GM19467 (cell line): ENCODE data around the gene AMY1B.
"Not testable (repeated sequence)": the region's sequence is repeated elsewhere in the genome, so short reads cannot be mapped to it uniquely, and the experiment has no call there.

Experiments
- ATAC-seq: cut with Tn5 transposase; IDR thresholded peaks from one replicate; pipeline ENCODE4 v1.9.1; 2021; ENCODE audit warnings: mild to moderate bottlenecking, moderate library complexity; ENCODE audit not compliant: unreplicated experiment

Gene AMY1B

DNA sequence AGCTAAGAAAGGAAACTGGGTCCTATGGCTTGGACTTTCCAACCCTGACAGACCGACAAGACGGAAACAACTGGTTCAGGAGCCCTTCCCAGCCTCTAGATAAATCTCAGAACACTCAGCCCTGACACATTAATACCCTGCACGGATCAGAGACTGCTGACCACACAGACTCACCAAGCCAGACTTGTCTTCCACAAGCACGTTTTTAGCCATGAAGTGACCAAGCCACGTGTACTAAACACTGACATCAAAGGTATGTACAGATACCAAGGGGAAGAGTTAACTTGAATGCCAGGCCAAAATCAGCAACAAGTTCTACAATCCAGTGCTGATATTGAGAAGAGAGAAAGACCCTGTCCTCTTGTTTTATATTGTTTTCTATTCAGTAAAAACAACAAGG lies at the start of gene AMY1B:
AMY1B (minus strand) TSS at position 101 of the 400 bp plus-strand sequence. CDS start 571 bp downstream, outside the sequence.
- ATAC-seq: not testable (repeated sequence)

DNA sequence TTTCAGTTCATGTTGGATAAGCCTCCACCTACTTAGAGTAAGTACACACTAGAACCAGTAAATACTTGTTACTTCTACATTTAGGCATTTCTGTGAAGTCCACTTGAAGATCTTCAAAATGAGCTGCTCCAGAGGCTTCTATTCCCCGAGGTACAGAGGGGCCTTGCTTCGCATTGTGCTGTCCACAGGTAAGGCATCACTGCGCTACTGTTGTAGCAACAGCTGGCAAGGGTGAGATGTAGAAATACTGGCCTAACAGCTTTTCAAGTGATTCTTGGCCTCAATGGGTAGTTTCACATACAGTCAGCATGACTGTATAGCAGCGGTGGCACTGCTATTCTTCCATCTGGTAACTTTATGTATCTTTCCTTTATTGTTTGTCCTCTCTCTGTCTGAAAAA lies 49.0 kb upstream of the AMY1B start:
- ATAC-seq: not testable (repeated sequence)

DNA sequence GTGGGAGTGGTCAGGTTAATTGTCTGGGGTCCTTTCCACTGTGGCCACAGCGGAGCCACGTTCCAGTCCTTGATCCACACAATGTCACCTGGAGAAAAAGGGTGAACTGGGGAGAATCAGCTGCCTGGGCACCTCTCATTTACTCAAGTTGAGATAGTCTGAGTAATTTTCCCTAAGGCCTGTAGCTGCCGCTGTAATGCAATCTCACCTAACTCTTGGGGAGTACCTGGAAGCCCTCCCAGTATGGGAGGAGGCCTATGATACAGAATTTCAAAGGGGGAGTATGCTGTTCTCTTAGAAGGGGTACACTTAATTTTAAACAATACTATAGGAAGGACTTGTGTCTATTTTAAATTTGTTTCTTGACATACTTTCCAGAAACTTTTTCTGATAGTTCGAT lies 48.4 kb upstream of the AMY1B start:
- ATAC-seq: not testable (repeated sequence)

DNA sequence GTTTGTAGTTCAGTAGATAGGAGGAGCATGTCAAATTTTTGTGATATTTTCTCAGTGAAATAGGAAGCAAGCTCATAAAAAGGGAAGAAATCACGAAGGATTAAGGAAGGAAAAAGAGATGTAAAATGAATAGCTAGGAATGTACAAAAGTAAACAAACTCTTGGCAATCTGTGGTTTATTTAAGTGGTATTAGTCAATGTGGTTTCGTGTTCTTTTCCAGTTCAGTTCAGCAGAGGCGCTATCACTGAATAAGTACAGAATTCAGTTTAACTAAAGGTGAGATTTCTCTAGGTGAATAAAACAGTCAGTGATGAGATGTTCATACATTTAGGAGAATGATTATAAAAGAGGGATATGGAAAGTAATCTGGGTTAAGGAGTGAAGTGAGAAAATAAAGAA lies 42.0 kb upstream of the AMY1B start:
- ATAC-seq: not testable (repeated sequence)

DNA sequence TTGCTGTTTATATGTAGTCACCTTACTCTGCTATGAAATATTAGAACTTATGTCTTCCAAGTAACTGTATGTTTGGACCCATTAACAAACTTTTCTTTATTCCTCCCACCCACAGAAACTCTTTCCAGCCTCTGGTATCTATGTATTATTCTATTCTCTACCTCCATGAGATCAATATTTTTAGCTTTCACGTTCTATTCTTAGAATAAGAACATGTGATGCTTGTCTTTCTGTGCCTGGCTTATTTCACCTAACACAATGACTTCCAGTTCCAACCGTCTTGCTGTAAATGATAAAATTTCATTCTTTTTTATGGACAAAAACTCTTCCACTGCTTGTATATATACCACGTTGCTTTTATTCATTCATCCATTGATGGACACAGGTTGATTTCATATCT lies 39.3 kb upstream of the AMY1B start:
- ATAC-seq: not testable (repeated sequence)

DNA sequence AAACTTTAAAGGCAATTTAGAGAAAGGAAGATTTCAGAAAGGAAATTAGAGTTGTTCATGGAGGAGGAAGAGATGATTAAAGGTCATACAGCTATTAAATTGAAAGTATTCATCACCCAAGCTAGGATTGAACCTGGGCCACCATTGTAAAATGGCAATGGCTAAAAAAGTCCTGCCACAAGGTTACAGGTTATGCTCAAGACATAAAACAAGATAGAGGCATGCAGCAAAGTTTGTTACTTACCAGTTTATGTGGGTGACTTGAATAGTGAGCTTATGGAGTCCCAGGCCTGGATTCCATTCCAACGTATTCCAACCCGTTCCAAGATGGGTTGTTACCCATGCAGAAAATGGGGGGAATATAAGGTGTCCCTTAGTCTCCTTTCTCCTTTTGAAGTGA lies 25.5 kb upstream of the AMY1B start:
- ATAC-seq: not testable (repeated sequence)

DNA sequence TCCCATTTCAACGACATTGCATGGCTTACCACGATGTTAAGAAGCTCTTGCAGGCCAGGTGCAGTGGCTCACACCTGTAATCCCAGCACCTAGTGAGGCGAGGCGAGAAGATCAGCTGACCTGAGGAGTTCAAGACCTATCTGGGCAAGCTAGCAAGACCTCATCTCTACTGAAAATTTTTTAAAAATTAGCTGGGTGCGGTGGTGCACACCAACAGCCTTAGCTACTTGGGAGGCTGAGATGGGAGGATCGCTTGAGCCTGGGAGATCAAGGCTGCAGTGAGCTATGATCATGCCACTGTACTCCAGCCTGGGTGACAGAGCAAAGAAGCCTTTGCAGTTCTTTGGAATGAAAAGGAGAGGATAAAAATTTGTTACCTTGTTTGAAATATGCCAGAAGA lies 21.4 kb upstream of the AMY1B start:
- not testable (repeated sequence) for ATAC-seq

DNA sequence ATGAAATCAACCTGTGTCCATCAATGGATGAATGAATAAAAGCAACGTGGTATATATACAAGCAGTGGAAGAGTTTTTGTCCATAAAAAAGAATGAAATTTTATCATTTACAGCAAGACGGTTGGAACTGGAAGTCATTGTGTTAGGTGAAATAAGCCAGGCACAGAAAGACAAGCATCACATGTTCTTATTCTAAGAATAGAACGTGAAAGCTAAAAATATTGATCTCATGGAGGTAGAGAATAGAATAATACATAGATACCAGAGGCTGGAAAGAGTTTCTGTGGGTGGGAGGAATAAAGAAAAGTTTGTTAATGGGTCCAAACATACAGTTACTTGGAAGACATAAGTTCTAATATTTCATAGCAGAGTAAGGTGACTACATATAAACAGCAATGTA lies 14.4 kb upstream of the AMY1B start:
- ATAC-seq: not testable (repeated sequence)

DNA sequence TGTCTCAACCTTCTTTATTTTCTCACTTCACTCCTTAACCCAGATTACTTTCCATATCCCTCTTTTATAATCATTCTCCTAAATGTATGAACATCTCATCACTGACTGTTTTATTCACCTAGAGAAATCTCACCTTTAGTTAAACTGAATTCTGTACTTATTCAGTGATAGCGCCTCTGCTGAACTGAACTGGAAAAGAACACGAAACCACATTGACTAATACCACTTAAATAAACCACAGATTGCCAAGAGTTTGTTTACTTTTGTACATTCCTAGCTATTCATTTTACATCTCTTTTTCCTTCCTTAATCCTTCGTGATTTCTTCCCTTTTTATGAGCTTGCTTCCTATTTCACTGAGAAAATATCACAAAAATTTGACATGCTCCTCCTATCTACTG lies 11.7 kb upstream of the AMY1B start:
- not testable (repeated sequence) for ATAC-seq

DNA sequence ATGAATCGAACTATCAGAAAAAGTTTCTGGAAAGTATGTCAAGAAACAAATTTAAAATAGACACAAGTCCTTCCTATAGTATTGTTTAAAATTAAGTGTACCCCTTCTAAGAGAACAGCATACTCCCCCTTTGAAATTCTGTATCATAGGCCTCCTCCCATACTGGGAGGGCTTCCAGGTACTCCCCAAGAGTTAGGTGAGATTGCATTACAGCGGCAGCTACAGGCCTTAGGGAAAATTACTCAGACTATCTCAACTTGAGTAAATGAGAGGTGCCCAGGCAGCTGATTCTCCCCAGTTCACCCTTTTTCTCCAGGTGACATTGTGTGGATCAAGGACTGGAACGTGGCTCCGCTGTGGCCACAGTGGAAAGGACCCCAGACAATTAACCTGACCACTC lies 5.2 kb upstream of the AMY1B start:
- ATAC-seq: not testable (repeated sequence)

DNA sequence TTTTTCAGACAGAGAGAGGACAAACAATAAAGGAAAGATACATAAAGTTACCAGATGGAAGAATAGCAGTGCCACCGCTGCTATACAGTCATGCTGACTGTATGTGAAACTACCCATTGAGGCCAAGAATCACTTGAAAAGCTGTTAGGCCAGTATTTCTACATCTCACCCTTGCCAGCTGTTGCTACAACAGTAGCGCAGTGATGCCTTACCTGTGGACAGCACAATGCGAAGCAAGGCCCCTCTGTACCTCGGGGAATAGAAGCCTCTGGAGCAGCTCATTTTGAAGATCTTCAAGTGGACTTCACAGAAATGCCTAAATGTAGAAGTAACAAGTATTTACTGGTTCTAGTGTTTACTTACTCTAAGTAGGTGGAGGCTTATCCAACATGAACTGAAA lies 4.7 kb upstream of the AMY1B start:
- not testable (repeated sequence) for ATAC-seq

DNA sequence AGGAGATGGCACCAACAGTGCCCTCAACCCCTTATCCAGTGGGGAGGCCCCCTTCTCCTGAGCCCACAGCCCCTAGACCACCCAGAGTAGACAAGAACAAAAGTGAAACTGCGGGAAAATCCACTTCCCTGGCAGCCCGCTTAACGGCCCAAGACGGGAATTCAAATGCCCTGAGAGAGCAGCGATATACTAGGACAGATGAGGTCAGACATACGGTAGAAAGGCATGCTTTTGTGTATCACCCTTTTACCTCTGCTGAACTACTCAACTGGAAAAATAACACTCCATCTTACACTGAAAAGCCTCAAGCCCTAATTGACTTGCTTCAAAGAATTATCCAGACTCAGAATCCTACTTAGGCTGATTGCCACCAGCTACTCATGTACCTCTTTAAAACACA lies 1.4 kb upstream of the AMY1B start:
- not testable (repeated sequence) for ATAC-seq

DNA sequence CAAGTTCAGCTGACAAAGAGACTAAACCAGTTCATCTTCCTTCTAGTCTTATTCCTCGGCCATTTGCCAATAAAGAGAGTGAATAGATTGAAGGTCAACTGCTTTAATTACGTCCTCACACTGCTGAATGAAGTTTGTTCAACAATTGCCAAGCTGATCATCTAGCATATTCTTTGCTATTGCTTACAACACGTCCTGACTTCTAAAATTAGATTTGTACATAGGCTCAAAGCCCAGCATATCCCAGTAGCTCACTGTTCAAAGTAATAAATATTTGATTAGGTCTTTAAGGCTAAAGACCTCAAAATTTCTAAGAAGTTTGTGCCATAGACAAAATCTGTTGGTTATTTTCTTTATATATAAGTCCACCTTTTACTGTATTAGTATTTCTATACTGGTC lies 19.7 kb downstream of the AMY1B start:
- ATAC-seq: not testable (repeated sequence)

DNA sequence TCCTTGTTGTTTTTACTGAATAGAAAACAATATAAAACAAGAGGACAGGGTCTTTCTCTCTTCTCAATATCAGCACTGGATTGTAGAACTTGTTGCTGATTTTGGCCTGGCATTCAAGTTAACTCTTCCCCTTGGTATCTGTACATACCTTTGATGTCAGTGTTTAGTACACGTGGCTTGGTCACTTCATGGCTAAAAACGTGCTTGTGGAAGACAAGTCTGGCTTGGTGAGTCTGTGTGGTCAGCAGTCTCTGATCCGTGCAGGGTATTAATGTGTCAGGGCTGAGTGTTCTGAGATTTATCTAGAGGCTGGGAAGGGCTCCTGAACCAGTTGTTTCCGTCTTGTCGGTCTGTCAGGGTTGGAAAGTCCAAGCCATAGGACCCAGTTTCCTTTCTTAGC lies 40.5 kb downstream of the AMY1B start, which contains the start of gene AMY1A:
AMY1A (plus strand) TSS at position 301 of the 400 bp plus-strand sequence. CDS start 571 bp downstream, outside the sequence.
- not testable (repeated sequence) for ATAC-seq

DNA sequence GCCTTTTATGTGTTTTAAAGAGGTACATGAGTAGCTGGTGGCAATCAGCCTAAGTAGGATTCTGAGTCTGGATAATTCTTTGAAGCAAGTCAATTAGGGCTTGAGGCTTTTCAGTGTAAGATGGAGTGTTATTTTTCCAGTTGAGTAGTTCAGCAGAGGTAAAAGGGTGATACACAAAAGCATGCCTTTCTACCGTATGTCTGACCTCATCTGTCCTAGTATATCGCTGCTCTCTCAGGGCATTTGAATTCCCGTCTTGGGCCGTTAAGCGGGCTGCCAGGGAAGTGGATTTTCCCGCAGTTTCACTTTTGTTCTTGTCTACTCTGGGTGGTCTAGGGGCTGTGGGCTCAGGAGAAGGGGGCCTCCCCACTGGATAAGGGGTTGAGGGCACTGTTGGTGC lies 41.9 kb downstream of the AMY1B start:
- not testable (repeated sequence) for ATAC-seq

DNA sequence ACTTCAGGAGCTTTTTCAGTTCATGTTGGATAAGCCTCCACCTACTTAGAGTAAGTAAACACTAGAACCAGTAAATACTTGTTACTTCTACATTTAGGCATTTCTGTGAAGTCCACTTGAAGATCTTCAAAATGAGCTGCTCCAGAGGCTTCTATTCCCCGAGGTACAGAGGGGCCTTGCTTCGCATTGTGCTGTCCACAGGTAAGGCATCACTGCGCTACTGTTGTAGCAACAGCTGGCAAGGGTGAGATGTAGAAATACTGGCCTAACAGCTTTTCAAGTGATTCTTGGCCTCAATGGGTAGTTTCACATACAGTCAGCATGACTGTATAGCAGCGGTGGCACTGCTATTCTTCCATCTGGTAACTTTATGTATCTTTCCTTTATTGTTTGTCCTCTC lies 45.1 kb downstream of the AMY1B start:
- ATAC-seq: not testable (repeated sequence)

DNA sequence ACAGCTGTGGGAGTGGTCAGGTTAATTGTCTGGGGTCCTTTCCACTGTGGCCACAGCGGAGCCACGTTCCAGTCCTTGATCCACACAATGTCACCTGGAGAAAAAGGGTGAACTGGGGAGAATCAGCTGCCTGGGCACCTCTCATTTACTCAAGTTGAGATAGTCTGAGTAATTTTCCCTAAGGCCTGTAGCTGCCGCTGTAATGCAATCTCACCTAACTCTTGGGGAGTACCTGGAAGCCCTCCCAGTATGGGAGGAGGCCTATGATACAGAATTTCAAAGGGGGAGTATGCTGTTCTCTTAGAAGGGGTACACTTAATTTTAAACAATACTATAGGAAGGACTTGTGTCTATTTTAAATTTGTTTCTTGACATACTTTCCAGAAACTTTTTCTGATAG lies 45.7 kb downstream of the AMY1B start:
- ATAC-seq: not testable (repeated sequence)

DNA sequence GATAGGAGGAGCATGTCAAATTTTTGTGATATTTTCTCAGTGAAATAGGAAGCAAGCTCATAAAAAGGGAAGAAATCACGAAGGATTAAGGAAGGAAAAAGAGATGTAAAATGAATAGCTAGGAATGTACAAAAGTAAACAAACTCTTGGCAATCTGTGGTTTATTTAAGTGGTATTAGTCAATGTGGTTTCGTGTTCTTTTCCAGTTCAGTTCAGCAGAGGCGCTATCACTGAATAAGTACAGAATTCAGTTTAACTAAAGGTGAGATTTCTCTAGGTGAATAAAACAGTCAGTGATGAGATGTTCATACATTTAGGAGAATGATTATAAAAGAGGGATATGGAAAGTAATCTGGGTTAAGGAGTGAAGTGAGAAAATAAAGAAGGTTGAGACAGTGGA lies 52.1 kb downstream of the AMY1B start:
- not testable (repeated sequence) for ATAC-seq

DNA sequence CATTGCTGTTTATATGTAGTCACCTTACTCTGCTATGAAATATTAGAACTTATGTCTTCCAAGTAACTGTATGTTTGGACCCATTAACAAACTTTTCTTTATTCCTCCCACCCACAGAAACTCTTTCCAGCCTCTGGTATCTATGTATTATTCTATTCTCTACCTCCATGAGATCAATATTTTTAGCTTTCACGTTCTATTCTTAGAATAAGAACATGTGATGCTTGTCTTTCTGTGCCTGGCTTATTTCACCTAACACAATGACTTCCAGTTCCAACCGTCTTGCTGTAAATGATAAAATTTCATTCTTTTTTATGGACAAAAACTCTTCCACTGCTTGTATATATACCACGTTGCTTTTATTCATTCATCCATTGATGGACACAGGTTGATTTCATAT lies 54.8 kb downstream of the AMY1B start:
- not testable (repeated sequence) for ATAC-seq
